ENCODE results near the gene C20orf173. TPM values are rescaled to one million over a fixed set of nuclear protein-coding genes. Genes with fewer than 3 reads are reported as not detected.

The C20orf173 gene
- total RNA-seq, 1 donor from 2014 or later, result not detected

Other genes with a start within 250 kb of the C20orf173 start
- gene EIF6, start 244.9 kb downstream of the C20orf173 start, total RNA-seq, result 115 and 118 TPM in 2 replicates
- not detected in 2 replicates for gene FAM83C, start 237.2 kb downstream of the C20orf173 start, total RNA-seq
- 43.6 and 59.8 TPM in 2 replicates for gene UQCC1, start 117.7 kb downstream of the C20orf173 start, total RNA-seq
- 0.07 TPM in 1 of 2 replicates, not detected in the other for gene GDF5, start 91.4 kb downstream of the C20orf173 start, total RNA-seq
- gene CEP250, start 74.1 kb downstream of the C20orf173 start, total RNA-seq, result 69.9 and 74.1 TPM in 2 replicates
- 140 and 149 TPM in 2 replicates for gene ERGIC3, start 12.4 kb upstream of the C20orf173 start, total RNA-seq
- 2.6 and 2.9 TPM in 2 replicates for gene SPAG4, start 86.2 kb upstream of the C20orf173 start, total RNA-seq
- gene CPNE1, start 135.2 kb upstream of the C20orf173 start, total RNA-seq, result 266 and 276 TPM in 2 replicates
- 127 TPM in 2 replicates for gene RBM12, start 135.2 kb upstream of the C20orf173 start, total RNA-seq
- 25.0 and 27.6 TPM in 2 replicates for gene NFS1, start 169.7 kb upstream of the C20orf173 start, total RNA-seq
- 86.0 and 91.8 TPM in 2 replicates for gene ROMO1, start 169.8 kb upstream of the C20orf173 start, total RNA-seq
- gene RBM39, start 212.6 kb upstream of the C20orf173 start, total RNA-seq, result 387 and 394 TPM in 2 replicates
- 62.7 and 64.1 TPM in 2 replicates for gene PHF20, start 242.4 kb upstream of the C20orf173 start, total RNA-seq